A673 (cell line): ENCODE data around the gene ZNF83. TPM values are rescaled to one million over a fixed set of nuclear protein-coding genes. Genes with fewer than 3 reads are reported as not detected.
"Not testable (repeated sequence)": the region's sequence is repeated elsewhere in the genome, so short reads cannot be mapped to it uniquely, and the experiment has no call there.

ENCODE experiments used
- BruUV-seq: library from RNA; stranded (reverse); fragments of 400-500 nt; replicated peaks from 2 replicates; lab custom pipeline; 2021; lab: Mats Ljungman, UMichigan
- CTCF ChIA-PET: fragments of 300-600 bp; sonication (Branson Sonifier 250); formaldehyde crosslinking; loops from one replicate; lab custom pipeline; 2022; ENCODE audit warnings: antibody characterized with exemption; lab: Charles Lee
- POLR2A ChIA-PET: fragments of 300-600 bp; sonication (Branson Sonifier 250); formaldehyde crosslinking; loops from one replicate; lab custom pipeline; 2022; ENCODE audit warnings: antibody characterized with exemption; ENCODE audit not compliant: low non-redundant PET; lab: Charles Lee
- DNase-seq: peaks from one replicate; pipeline ENCODE4 v3.0.0-alpha.2; 2015; ENCODE audit warnings: low spot score
- H3K27ac ChIP-seq: fragments of 200-600 bp; sonication (generic); 2 replicates; pipeline ENCODE4 v1.5.1; 2016; ENCODE audit warnings: mixed run types, low read depth, mild to moderate bottlenecking, mixed read lengths, antibody characterized with exemption, low read length; ENCODE audit not compliant: poor library complexity, severe bottlenecking
- H3K27me3 ChIP-seq: fragments of 200-600 bp; sonication (generic); replicated peaks from 2 replicates; pipeline ENCODE4 v1.6.1; 2017; ENCODE audit warnings: mixed run types, low read depth, mild to moderate bottlenecking, mixed read lengths, antibody characterized with exemption, low read length; ENCODE audit not compliant: insufficient read depth, poor library complexity
- H3K36me3 ChIP-seq: fragments of 200-600 bp; sonication (generic); 2 replicates; pipeline ENCODE4 v1.6.1; 2016; ENCODE audit warnings: mixed run types, mild to moderate bottlenecking, mixed read lengths, antibody characterized with exemption, low read length; ENCODE audit not compliant: insufficient read depth, poor library complexity, severe bottlenecking
- H3K4me1 ChIP-seq: fragments of 200-600 bp; sonication (generic); 2 replicates; pipeline ENCODE4 v1.6.1; 2017; ENCODE audit warnings: mixed run types, mild to moderate bottlenecking, mixed read lengths, antibody characterized with exemption, low read length; ENCODE audit not compliant: insufficient read depth, poor library complexity, severe bottlenecking
- H3K4me3 ChIP-seq: fragments of 200-600 bp; sonication (generic); 2 replicates; pipeline ENCODE4 v1.5.1; 2016; ENCODE audit warnings: low read depth, mixed run types, mild to moderate bottlenecking, mixed read lengths, low read length; ENCODE audit not compliant: poor library complexity, severe bottlenecking
- H3K9me3 ChIP-seq: fragments of 200-600 bp; sonication (generic); 2 replicates; pipeline ENCODE4 v1.6.1; 2016; ENCODE audit warnings: mixed run types, low read depth, mild to moderate bottlenecking, mixed read lengths, antibody characterized with exemption, low read length; ENCODE audit not compliant: poor library complexity, severe bottlenecking
- EZH2 ChIP-seq: fragments of 200-600 bp; sonication (generic); IDR thresholded peaks from 2 replicates; pipeline ENCODE4 v1.6.1; 2017; ENCODE audit warnings: borderline replicate concordance, low read depth, mild to moderate bottlenecking, mixed read lengths, antibody characterized with exemption, low read length; ENCODE audit not compliant: poor library complexity, severe bottlenecking
- intact Hi-C: fragments of 100-400 bp; cut with micrococcal nuclease; formaldehyde crosslinking; loops from one replicate; pipeline ENCODE4 v1.10.0; 2022; ENCODE audit not compliant: unreplicated experiment
- total RNA-seq: library from RNA; stranded (reverse); gene quantifications from 2 replicates; pipeline ENCODE4 v1.2.3, GENCODE V29; 2021
- TF ChIP-seq, protein P1 (sequence below): fragments of 300-800, 200-600 bp; sonication (generic); conservative IDR thresholded peaks from 2 replicates; pipeline ENCODE4 v1.5.1; 2017; ENCODE audit warnings: low read depth, mild to moderate bottlenecking, antibody characterized with exemption, low read length, moderate library complexity, mixed read lengths

ZNF83 gene
- total RNA-seq, 1 experiment from 2014 or later: 23.0 TPM

- POLR2A ChIA-PET: no interaction called here
- DNase-seq: no peak
Measured at GRCh38 chr19:52584736-52585440, 53.3 kb downstream of the ZNF83 start.

DNA sequence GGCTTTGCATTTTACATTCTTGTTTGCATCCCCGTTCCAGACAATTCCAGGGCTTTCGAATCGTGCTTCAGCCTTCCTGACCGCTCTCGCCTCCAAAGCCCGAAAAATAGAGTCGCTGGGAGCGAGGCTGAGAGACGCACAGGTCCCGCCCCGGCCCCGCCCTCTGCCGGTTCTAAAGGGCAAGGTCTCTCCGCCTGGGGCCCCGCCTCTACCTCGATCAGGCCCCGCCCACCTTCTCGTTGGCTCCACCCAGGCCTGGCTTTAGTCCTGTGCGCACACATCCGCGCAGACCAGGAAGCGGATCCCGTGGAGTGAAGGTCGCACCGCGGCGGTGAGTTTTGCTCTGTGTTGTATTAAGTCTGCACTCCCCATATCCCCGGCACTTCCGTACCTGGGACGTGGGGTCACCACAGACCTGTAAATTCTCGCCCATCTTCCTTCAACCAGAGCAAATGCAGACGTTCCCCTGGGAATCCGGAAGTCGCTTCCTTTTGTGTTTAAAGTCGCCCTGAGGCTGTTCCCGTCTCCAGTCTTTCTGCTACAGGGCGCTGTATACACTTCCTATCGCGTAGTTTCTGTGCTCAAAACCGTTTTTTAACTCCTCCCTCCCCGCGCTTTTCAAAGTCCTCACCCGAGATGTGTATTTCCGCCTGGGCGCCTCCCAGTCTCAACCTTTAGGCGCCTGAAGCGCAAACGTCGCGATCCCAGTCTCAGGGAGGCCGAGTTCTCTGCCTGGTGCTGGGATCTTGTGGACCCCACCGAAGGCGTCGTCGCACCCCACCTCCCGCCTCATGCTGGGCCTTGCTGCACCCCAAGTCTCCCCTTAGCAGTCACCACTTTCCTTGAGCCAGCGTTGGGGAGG lies 67.9 kb downstream of the ZNF83 start, which contains the start of gene ZNF701:
Gene ZNF701, plus strand, starts transcription at position 288 of the 862 bp plus-strand sequence. CDS start 3,861 bp downstream, outside the sequence.
- DNase-seq: peak; percentile 92
- Histone ChIP-seq H3K36me3 (peaks cover 7% of the 10 kb centered on the region), H3K27me3 (no peaks in the 10 kb centered on the region), H3K4me1 (no peaks in the 10 kb centered on the region), H3K4me3 (peak within 1 kb of the TSS; percentile 66), H3K9me3 (no peaks in the 10 kb centered on the region), H3K27ac (peak within 1 kb of the TSS; percentile 84)
- intact Hi-C loops: no loop called here
- POLR2A ChIA-PET: no interaction called here
- TSS peak; percentile 48 for BruUV-seq
- TF ChIP-seq, protein P1, sequence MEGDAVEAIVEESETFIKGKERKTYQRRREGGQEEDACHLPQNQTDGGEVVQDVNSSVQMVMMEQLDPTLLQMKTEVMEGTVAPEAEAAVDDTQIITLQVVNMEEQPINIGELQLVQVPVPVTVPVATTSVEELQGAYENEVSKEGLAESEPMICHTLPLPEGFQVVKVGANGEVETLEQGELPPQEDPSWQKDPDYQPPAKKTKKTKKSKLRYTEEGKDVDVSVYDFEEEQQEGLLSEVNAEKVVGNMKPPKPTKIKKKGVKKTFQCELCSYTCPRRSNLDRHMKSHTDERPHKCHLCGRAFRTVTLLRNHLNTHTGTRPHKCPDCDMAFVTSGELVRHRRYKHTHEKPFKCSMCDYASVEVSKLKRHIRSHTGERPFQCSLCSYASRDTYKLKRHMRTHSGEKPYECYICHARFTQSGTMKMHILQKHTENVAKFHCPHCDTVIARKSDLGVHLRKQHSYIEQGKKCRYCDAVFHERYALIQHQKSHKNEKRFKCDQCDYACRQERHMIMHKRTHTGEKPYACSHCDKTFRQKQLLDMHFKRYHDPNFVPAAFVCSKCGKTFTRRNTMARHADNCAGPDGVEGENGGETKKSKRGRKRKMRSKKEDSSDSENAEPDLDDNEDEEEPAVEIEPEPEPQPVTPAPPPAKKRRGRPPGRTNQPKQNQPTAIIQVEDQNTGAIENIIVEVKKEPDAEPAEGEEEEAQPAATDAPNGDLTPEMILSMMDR: no peak
- CTCF ChIA-PET: no interaction called here

More at GRCh38 chr19:52584736-52585440, 53.3 kb downstream of the ZNF83 start:
- intact Hi-C loops: no loop called here
- Histone ChIP-seq H3K4me3 (no peak overlapping the region), H3K9me3 (peaks cover 15% of the 10 kb centered on the region), H3K27me3 (no peaks in the 10 kb centered on the region), H3K4me1 (no peaks in the 10 kb centered on the region), H3K27ac (no peak overlapping the region), H3K36me3 (peaks cover 34% of the 10 kb centered on the region)
- no TSS peak for BruUV-seq
- TF ChIP-seq EZH2: no peak
- TF ChIP-seq, protein P1: no peak
- CTCF ChIA-PET: no interaction called here

DNA sequence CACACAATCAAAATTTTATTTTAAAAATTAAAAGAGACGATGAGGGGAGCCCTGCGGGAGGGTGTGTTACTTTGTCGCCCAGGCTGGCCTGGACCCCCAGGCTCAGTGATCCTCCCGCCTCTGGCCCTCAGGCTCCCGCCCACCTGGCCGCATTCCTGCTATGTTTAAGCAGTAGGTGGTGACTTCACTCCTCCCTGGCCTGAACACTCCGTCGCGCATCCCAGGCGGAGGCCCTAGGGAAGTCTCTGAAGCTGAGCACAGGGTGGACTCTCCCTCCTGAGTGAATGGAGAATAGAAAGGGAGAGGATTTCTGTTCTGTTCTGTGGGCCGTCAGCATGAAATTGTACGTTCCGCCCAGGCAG lies 68.5 kb downstream of the ZNF83 start:
- CTCF ChIA-PET, POLR2A ChIA-PET, H3K27ac ChIP-seq, H3K36me3 ChIP-seq, intact Hi-C loops, H3K9me3 ChIP-seq, H3K4me1 ChIP-seq, BruUV-seq, H3K27me3 ChIP-seq: not testable (repeated sequence)
- DNase-seq: peak; percentile 9
- peak overlapping the region; percentile 66 for H3K4me3 ChIP-seq
